GM12892 (cell line): ENCODE data around the gene ACSL4.

Experiments
- POLR2A ChIP-seq: IDR thresholded peaks from 2 replicates; pipeline ENCODE4 v1.6.1; 2011; ENCODE audit warnings: low read depth, low read length, control low read depth
- POLR2AphosphoS5 ChIP-seq: IDR thresholded peaks from 2 replicates; pipeline ENCODE4 v1.6.1; 2011; ENCODE audit warnings: low read depth, low read length, control low read depth

GRCh38 chrX:109749207-109749606, 16.1 kb upstream of the ACSL4 start:
- no peak for TF ChIP-seq POLR2A
- TF ChIP-seq POLR2AphosphoS5 = no peak
